Stimulated activated CD4-positive, alpha-beta T cell treated with anti-CD3 and anti-CD28 coated beads, Interleukin-15, amount 100 ng/mL, for 48 hours (primary cell): ENCODE measurements around the gene ANO6.
"Not testable (repeated sequence)": the region's sequence is repeated elsewhere in the genome, so short reads cannot be mapped to it uniquely, and the experiment has no call there.

ENCODE experiments used
- DNase-seq, 2 donors: peaks; one replicate each; pipeline ENCODE4 v3.0.0-alpha.2; 2020; ENCODE audit warnings: low read depth in 2 of 2

Gene ANO6, protein sequence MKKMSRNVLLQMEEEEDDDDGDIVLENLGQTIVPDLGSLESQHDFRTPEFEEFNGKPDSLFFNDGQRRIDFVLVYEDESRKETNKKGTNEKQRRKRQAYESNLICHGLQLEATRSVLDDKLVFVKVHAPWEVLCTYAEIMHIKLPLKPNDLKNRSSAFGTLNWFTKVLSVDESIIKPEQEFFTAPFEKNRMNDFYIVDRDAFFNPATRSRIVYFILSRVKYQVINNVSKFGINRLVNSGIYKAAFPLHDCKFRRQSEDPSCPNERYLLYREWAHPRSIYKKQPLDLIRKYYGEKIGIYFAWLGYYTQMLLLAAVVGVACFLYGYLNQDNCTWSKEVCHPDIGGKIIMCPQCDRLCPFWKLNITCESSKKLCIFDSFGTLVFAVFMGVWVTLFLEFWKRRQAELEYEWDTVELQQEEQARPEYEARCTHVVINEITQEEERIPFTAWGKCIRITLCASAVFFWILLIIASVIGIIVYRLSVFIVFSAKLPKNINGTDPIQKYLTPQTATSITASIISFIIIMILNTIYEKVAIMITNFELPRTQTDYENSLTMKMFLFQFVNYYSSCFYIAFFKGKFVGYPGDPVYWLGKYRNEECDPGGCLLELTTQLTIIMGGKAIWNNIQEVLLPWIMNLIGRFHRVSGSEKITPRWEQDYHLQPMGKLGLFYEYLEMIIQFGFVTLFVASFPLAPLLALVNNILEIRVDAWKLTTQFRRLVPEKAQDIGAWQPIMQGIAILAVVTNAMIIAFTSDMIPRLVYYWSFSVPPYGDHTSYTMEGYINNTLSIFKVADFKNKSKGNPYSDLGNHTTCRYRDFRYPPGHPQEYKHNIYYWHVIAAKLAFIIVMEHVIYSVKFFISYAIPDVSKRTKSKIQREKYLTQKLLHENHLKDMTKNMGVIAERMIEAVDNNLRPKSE

DNA sequence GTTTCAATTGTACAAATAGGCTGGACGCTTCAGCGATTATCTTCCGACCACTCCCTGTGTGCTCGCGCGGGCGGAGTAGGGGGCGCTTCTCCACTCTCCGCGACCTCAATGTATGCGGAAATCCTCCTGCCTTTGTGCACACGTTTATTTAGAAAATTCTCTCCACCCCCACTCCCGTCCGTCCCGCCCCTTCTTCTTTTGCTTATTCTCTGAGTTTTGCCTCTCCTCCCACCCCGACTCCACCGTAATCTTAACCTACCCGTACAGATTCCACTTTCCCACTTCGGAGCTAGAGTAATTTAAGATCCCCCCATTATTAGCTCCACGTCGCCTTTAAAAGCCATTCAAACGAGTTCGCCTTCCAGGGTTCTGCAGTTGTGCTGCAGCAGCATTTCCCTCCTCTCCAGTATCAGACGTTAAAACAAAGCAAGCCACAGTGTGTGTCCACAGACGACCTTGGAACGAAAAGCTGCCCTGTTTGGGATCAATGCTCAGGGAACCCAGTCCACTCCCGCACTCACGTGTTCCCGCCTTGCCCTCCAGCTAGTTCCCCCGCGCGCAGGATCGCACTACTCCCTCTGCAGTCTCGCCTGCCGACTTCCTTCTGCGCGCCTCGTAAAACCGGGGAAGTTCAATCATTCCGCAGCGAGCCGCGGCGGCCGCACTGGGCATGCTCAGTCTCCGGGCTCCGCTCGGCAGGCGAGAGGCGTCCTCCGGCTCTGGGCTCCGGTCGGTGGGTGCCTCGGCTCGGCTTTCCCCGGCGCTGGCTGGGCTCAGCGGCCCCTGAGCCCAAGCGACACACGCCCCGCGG lies at the start of gene ANO6:
Gene ANO6 (plus strand): TSS at position 677 of the 811 bp plus-strand sequence. CDS start 227 bp downstream, outside the sequence.
- peak; percentile 67 to 74 for DNase-seq

DNA sequence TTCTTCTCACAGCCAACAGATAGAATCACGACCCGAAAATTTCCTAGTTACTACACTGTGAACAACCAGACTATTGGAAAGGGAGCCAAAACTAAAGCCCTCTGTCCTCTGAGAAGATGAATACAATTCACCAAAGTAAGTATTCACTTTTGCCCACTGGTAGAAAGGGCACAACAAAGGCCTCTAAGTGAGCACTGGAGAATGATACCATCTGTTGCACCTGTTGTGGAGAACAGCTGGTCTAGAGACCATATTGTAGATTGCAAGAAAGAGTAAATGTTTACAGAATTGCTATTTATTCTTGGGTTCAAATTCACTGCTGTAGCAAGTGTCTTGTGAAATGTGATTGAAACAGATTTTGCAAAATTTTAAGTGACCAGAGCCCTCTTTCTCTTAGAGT lies 46.9 kb upstream of the ANO6 start:
- DNase-seq, result no peak

DNA sequence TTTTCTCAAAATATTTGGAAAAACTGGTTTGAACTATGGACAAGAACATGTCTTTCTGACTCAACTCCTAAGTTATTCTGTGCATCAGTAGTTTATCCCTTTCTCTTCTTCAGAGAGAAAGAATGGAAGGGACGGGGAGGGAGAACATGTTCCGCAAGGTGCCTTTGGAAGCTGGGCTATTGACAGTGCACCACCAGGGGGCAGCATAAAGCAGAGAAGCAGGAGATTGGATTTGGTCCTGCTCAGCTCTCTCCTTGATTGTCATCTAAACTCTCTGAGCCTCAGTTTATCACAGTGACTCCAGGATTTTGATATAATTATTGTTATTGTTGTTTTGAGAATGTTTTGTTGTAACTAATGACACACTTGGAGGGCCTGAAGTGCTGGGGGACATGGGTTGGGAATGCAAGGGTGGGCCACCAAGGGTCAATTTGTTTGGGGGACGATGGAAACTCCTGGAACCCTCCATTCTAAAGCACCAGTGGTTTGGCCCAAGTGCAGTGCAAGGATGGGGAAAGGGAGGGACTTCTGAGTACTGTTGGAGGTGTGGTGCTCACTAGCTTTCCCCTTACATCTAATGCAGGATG lies 45.3 kb upstream of the ANO6 start:
- DNase-seq, result peak; percentile 64 to 78

DNA sequence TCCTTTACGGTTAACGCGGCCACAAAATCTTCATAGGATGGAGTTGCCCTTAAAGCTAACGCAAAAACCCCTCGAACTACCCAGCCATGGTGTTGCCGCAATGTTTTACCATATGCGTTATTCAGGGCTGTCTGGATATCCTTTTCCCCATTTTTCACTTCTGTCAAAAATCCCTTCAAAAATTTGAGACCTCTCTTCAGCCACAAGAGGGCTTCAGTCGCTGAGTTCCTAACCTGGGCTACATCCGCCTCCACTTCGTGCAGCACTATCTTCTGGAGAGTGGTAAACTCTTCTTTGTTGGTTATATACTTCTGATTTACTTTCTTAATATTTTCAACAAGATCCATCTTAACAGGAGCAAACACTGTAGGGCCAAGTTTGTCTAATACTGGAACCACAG lies 42.6 kb upstream of the ANO6 start:
- not testable (repeated sequence) for DNase-seq

DNA sequence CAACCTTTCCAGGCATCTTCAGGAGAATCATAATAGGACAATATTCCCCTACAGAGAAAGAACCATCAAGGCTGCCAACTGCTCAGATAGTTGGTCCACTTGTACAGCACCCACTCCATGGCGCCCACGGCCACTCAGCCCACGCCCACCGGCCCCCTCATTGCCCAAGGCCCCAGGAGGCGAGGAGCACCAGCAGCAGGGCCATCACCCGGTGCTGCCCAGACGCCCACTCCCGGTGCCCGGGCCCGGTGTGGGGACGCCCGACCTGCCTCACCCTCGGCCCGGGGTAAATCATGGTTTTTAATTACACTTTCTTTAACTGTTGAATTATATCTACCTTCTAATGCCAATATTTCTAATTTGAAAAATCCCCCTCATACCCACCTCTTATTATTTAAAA lies 41.3 kb upstream of the ANO6 start:
- no peak for DNase-seq

DNA sequence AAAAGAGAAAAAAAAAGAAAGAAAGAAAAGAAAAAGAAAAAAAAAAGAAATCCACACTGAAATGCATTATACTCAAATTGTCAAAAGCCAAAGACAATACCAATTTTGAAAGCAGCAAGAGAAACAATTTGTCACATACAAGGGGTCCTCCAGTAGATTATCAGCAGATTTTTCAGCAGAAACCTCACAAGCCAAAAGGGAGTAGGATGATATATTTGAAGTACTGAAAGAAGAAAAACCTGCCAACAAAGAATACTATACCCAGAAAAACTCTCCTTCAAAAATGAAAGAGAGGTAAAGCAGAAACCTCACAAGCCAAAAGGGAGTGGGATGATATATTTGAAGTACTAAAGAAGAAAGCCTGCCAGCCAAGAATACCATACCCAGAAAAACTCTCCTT lies 37.1 kb upstream of the ANO6 start:
- DNase-seq, result no peak

DNA sequence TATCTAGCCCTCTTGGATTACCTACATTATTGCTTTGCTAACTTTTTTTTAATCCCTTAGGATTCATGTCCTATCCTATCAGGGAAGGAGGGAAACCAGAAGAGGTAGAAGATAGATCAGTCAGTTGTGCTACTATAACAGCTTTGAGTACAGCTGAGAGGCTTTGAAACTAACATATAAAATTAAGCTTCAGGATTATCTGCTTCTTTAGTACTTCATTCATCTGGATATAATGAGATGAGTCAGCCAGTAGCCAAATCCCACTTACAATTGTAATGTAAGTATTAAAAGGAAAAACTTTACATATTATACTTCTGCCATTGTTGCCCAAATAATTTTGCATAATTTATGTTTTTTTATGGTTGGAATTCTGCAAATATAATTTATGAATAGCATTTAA lies 33.4 kb upstream of the ANO6 start:
- DNase-seq, result no peak

DNA sequence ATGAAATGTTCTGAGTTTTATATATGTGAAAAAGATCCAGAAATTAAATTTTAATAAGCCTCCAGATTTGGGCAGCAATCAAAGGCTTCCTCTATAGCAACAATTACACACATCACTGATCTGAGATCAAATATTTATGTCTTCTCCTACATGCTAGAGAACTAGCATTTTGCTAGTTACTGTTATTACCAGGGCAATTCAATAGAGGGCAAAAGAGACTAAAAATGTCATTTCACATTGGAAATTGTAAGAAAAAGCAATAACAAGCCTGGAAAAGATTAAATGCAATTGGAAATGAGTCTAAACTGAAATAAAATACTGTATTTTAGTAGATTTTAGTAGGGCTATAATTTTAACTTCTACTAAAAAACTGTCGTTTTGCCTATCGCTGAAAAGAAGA lies 32.6 kb upstream of the ANO6 start:
- no peak for DNase-seq

DNA sequence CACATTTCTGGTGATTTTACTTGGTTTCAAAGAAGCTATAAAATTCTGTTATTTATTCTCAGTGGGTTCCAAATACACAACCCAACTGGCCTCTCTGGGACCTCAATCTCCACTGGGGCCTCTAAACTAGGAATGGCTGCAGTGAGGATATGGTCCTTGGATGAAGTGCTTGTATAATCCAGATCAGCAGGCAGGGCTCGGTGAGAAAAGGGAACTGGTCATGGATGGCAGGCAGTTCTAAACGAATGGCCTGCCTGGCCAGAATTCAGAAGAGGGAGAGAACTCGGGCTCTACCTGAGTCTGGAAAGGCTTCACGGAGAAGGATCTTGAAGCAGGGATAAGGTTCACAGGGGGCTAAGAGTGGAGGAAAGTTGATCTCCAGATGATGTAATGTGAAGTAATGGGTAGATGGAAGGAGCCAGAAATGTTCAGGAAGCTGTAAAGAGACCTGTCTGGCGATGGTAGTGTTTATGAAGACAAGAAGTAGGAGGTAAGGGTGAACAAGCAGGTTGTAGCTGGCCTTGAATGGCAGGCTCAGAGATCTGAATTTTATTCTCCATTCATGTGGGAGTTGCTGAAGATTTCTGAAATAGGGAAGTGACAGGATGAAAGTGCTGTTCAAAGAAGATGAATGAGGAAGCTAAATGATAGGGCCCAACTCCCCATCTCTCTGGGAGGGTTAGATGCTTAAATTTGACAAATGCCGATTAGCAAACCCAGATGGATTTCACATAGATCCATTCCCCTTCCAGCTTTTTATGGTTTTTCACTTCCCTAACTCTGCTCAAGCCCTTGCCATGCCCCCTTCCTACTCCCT lies 31.5 kb upstream of the ANO6 start:
- no peak for DNase-seq

DNA sequence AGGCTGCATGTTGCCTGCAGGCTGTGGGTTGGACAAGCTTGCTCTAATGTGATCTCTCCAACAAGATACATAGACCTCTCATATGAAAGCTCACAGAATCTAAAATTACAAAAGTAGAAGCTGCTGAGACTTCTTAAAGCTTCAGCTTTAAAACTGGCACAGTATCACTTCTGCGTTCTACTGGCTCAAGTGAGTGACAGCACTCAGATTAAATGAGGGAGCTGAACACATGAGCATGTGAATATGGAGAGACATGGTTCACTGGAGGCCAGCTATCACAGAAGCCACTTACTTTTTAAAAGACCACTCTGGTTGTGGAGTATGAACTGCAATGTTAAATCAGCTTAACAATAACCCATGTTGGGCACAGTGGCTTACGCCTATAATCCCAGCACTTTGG lies 29.1 kb upstream of the ANO6 start:
- no peak for DNase-seq

DNA sequence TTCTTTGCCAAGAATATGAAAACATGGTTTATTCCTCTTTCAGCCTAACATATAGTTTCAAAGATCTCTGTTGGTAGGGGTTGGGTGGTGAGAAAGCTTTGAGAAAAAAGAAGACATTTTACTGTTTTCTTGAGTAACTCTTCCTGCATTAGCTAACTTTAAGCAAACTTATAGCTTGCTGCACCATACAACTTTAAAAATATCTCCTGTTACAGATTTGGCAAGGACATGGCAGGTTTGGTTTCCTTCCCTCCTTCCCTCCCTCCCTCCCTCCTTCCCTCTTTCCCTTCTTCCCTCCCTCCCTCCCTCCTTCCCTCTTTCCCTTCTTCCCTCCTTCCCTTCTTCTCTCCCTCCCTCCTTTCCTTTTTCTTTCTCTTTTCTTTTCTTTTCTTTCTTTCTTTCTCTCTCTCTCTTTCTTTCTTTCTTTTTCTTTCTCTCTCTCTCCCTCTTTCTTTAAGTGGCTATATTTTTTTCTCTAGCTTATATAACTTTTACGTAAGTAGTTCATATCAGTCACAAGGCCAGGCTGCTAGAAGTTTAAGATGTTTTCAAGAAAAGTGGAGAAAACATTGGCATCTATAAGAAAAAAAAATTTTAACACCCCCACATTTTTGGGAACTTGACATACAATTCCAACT lies 26.0 kb upstream of the ANO6 start:
- no peak for DNase-seq

DNA sequence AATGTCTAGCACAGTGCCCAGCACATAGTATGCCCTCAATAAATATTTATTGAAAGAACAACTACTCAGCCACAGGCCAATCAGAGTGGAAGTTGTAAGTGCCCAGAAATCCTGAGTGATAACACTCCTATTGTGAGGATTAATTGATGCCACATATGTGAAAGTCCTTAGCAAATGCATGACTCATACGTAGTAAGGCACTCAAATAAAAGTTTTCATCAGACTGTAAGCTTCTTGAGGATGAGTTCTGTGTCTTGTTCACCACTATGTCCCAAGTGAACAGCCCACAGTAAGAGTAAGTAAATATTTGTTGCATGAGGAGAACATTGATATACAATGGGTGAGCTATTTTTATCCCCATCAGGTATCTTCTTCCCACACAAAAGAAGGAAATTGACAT lies 24.7 kb upstream of the ANO6 start:
- DNase-seq, result no peak

DNA sequence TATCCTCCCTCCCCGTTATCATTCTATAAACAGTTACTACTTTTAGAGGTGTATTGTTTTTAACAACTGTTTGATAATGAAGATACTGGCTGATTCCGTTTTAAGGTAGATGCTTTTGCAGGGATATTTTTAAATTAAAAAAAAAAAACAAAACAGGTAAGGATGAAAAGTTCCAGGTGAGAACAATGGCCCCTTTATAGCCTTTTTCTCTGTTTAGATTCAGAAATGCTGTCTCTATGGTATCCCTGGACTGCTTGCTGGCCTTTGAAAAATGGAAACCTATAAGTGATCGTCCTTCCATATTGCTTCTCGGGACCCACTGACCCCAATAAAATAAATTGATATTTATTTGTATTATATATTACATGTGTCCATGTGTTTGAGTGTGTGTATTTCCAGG lies 23.2 kb upstream of the ANO6 start:
- no peak for DNase-seq

DNA sequence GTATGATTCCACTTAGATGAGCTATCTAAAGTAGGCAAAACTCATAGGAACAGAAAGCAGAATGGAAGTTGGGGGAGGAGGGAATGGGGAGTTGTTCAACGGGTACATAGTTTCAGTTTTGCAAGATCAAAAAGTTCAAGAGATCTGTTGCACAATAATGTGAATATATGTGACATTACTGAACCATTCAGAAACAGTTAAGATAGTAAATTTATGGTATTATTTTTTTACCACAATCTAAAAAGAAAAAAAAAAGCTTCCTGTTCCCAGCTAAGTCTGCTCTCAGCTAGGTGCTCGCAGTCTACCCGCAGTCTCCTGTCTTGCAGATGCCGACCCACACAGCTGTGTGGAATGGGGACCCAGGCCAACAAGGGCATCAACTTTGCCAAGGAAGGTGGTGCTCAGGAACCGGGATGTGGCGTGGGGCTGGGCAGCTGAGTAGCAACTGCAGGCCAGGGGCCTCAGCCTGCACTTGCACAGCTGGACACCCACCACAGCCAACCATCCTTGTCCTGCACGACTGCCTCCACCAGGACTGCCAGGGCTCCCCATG lies 15.3 kb upstream of the ANO6 start:
- no peak for DNase-seq

DNA sequence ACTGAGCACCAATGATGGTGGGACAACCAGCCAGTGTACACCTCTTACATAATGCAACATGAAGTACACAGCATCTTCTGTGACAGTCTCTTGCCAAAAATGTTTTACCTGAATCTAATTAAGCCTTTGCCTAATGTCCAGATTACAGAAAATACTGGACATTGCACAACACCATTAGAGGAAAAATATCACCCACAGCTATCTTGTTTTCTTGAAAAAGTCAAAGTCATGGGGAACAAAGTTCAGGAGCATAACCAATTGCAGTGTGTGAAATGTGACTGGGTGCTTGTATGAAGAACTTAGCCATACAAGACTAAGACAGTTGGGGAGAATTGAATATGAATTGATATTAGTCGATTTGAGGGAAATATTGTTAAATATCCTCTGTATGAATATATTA lies 12.1 kb upstream of the ANO6 start:
- DNase-seq, result no peak

DNA sequence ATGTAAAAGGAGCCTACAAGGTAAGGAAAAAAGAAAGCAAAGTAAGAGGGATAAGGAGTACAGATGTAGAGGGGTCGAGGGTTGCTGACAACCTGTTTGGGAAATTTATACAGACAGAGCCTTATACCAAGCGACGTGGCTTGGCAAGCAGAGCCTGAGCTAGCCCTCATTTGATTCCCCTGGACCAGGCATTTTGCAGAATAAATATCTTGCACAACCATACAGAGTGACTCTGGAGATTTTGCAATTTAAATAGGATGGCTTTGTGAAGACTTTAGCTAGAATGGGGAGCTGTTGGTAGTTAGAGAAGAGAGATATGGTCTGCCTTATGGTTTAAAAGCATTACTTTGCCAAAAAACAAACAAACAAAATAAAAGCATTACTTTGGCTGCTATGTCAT lies 11.1 kb upstream of the ANO6 start:
- DNase-seq, result no peak

DNA sequence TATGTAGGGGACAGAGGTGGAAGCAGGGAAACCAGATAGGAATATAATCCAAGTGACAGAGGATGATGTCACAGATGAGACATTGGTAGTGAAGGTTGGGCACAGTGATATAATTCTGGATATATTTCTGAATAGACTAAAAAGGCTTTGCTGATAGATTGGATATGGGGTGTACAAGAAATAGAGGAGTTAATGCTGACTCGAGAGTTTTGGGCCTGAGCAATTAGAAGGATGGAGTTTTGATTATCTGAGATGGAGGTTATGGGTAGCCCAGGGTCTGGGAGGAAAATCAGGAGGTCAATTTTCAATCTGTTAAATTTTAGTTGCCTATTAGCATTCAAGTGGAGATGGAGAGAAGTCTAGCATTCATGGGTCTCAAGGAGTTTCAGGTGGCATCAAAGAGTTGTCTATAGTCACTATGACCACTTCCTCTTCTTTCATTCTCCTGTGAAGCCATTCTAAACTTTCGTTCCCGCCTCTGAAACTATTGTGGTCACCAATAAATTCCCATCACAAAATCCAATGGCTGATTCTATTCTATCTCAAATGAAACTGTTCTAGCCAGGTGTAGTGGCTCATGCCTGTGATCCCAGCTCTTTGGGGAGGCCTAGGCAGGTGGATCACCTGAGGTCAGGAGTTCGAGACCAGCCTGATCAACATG lies 10.6 kb upstream of the ANO6 start:
- DNase-seq, result no peak

DNA sequence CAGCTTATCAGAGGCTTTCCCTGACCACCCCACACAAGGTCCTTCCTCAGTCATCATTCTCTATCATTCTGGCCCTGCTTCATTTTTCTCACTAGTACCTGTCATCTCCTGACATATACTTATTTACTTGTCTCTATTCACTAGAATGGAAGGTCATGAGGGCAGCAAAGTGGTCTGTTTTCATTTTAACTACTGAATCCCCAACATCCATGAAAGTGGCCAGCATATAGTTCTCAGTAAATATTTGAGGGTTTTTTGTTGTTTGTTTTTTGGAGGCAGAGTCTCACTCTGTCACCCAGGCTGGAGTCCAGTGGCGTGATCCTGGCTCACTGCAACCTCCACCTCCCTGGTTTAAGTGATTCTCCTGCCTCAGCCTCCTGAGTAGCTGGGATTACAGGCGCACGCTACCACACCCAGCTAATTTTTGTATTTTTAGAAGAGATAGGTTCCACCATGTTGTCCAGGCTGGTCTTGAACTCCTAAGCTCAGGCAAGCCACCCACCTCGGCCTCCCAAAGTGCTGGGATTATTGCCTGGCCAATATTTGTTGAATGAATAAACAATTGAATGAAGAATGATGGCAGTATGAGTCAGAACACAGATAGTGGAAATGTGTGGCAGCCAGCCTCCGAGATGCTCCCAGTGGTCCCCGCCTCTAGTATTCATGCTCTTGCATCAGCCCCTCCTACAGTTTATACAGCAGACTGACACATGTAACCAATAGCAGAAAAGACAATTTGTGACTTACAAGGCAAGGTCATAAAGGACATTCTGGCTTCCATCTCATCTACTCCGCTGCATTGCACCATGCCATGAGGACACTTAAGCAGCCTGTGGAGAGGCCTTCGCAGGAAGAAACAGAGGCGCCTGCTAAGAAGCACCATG lies 7.0 kb upstream of the ANO6 start:
- DNase-seq, result no peak
